22Rv1 (cell line): ENCODE measurements around the gene PTP4A1.

ENCODE experiments used
- ZFX ChIP-seq: fragments of 450-650 bp; IDR thresholded peaks from 2 replicates; pipeline ENCODE4 v1.6.1; 2017; ENCODE audit warnings: antibody characterized with exemption, borderline replicate concordance
- TF ChIP-seq, protein P1 (sequence below): fragments of 450-650 bp; IDR thresholded peaks from 2 replicates; pipeline ENCODE4 v1.5.1; 2017; ENCODE audit warnings: mild to moderate bottlenecking

DNA sequence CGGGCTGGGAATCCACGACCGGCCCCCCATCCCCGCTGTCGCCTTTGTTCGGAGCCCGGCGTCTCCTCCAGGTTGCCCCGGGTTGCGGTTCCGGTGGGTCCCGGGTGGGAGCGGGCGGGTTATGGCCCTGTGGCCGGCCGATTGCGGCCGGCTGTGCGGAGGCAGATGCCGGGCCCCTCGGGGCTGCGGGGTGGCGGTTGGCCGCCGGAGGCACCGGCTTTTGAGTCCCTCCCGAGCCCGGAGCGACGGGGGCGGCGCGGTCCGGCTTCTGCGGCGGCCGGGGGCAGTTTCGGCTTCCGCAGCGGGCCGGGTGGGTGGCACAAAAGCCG, 431 bp downstream of the PTP4A1 start:
- TF ChIP-seq, protein P1, sequence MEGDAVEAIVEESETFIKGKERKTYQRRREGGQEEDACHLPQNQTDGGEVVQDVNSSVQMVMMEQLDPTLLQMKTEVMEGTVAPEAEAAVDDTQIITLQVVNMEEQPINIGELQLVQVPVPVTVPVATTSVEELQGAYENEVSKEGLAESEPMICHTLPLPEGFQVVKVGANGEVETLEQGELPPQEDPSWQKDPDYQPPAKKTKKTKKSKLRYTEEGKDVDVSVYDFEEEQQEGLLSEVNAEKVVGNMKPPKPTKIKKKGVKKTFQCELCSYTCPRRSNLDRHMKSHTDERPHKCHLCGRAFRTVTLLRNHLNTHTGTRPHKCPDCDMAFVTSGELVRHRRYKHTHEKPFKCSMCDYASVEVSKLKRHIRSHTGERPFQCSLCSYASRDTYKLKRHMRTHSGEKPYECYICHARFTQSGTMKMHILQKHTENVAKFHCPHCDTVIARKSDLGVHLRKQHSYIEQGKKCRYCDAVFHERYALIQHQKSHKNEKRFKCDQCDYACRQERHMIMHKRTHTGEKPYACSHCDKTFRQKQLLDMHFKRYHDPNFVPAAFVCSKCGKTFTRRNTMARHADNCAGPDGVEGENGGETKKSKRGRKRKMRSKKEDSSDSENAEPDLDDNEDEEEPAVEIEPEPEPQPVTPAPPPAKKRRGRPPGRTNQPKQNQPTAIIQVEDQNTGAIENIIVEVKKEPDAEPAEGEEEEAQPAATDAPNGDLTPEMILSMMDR: no peak
- TF ChIP-seq ZFX: no peak
